ENCODE results near the gene AKR1B15. TPM values are rescaled to one million over a fixed set of nuclear protein-coding genes. Genes with fewer than 3 reads are reported as not detected.
"Not testable (repeated sequence)": the region's sequence is repeated elsewhere in the genome, so short reads cannot be mapped to it uniquely, and the experiment has no call there.

AKR1B15 gene
- total RNA-seq (2014; rRNA removed; shearing (Covaris generic)) = 0.57 and 1.6 TPM in 2 replicates

DNA sequence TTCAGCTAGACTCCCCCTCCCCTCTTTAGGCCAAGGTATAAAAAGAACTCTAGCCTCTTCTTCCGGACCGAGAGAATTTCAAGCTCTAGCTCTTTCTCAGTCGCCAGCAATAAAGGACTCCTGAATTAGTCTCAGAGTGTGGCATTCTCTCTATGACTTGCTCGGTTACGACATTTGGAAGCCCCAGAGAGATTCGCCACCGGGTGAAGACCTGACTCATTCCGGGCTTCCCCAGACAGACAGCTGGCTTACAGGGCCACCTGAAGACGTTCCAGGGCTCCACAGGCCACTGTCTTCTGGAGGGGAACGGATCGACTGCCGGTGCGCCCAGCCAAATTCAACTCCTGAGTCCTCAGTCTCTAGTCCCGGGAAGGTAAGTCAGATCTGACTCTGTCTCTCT lies at the start of gene AKR1B15:
Gene AKR1B15 (plus strand): TSS at position 234 of the 400 bp plus-strand sequence. CDS start 15,510 bp downstream, outside the sequence.
- peak; percentile 77 for DNase-seq (ENCODE audit: low read depth)

DNA sequence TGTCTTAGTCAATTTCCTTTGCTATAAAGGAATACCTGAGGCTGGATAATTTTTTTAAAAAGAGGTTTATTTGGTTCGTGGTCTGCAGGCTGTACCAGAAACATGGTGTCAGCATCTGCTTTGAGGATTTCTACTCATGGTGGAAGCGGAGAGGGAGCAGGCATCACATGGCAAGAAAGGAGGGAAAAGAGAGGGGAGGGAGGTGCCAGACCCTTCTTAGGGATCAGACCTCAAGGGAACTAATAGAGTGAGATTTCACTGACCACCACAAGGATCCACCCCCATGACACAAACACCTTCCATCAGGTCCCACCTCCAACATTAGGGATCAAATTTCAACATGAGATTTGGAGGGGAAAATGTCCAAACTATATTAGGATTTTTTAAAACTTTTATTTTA lies 48.5 kb upstream of the AKR1B15 start:
- no peak for DNase-seq (ENCODE audit: low read depth)

DNA sequence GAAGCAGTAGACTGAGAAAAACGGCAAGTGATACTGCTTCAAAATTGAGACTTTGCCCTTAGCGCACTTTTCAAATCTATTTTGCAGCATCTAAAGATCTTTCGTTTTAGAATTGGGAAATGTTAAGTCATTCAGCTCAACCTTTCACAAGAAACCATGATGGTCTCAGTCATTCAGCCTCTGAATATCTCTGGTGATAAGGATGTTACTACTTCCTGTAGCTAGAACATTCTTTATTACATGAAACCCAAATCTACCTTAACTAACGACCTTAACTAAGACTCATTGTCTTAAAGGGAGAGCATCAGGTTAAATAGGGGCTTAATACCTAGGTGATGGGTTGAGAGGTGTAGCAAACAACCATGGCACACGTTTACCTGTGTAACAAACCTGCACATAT lies 47.9 kb upstream of the AKR1B15 start:
- DNase-seq (ENCODE audit: low read depth) = no peak

DNA sequence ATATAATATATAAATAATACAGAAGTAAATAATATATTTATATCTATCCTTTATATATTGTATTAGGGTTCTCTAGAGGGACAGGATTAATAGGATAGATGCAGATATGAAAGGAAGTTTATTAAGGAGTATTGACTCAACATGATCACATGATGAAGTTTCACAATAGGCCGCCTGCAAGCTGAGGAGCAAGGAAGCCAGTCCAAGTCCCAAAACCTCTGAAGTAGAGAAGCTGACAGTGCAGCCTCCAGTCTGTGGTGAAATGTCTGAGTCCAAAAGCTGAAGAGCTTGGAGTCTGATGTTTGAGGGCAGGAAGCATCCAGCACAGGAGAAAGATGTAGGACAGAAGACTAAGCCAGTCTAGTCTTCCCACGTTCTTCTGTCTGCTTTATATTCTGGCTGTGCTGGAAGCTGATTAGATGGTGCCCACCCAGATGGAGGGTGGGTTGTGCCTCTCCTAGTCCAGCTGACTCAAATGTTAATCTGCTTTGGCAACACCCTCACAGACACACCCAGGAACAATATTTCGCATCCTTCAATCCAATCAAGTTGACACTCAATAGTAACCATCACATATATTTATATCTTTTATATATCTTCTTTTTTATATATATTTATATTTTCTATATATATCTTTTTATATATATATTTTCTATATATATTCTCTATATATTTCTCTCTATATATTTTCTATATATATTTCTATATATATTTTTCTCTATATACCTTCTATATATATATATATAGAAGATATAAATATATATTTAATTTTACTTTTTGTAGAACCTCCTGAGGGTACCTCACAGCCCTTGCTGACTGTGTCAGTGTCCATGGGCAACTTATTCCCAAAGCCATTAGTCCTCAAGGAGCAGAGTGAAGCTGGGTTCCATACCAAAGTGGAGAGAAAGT lies 46.2 kb upstream of the AKR1B15 start:
- DNase-seq (ENCODE audit: low read depth) = peak; percentile 60

DNA sequence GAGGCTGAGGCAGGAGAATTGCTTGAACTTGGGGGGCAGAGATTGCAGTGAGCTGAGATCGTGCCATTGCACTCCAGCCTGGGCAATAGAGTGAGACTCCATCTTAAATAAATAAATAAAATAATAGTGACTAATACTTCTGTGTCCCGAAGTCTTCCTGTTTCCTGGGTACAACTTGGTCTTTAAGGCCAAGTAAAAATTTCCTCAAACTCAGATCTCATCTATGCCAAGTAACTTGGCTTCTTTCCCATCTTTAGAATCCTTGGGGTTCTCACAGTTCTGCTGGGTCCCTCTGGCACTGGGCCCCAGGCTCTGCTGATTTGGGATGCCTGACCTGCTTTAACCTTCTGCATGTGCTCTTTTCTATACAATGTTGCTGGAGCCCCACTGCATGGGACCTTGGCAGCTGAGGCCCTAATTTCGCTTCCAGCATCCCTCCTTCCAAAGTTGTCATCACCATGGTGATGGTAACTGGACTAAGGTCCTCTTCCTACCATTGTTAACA lies 44.2 kb upstream of the AKR1B15 start:
- peak; percentile 74 for DNase-seq (ENCODE audit: low read depth)

- DNase-seq (ENCODE audit: low read depth) = no peak
Measured at GRCh38 chr7:134505856-134506255, 43.1 kb upstream of the AKR1B15 start.

- DNase-seq (ENCODE audit: low read depth) = no peak
Measured at GRCh38 chr7:134509010-134509409, 39.9 kb upstream of the AKR1B15 start.

DNA sequence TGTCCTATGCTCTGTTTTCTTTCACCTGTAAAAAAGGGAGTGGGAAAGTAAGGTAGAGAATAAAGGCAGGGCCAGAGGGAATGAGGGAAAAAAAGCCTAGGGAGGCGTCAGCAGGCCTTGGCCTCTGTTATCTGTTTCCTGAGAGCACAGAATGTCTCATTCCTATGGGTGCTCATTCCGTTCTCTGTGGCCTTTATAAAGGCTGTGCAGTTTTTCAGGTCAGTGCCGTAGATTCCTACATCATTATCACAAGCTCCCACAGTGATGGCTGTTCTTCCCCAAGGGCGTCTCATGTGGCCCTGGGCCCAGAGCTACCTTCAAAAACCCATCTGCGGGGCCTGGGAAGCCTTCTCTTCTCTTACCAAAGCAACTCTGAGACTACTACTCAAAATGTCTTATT lies 38.3 kb upstream of the AKR1B15 start:
- no peak for DNase-seq (ENCODE audit: low read depth)

- DNase-seq (ENCODE audit: low read depth) = peak; percentile 29
Measured at GRCh38 chr7:134512271-134512670, 36.6 kb upstream of the AKR1B15 start.

DNA sequence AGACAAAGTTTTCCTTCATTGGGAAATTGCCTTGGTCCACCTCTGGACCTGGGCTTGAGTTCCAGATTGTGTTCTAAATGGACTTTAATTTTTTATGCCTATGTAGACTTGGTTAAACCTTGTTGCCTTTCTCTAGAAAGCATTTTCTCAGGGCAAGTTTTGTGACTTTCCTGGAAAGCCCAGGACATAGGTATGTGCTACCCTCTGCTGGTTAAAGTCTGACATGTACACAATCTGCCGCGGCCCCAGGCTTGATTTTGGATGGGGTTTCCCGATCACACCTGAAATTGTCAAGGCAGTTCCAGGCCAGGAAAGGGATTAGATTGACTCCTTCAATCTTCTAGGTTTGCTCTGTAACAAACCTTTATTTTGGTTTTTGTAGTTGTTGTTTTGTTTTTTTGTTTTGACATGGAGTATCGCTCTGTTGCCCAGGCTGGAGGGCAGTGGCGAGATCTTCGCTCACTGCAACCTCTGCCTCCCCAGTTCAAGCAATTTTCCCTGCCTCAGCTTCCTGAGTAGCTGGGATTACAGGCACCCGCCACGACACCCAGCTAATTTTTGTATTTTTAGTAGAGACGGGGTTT lies 35.6 kb upstream of the AKR1B15 start:
- peak; percentile 73 for DNase-seq (ENCODE audit: low read depth)

DNA sequence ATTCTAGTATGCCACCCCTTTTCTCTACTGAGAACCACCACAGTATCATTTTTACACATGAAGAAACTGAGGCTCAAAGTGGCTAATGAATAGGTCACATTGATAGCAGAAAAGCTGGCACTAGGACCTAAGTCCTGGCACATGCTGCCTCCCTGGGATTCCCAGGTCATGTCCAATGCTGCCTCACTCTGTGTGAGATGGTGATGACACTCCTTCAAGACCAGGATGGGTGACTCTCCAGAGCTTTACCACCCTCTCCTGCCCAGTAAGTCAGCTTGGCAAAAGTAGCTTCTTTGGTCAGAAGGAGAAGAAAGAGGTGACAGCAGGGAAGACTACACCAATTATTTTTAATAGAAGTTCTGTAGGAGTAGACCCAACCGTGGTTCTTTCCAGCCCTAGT lies 34.8 kb upstream of the AKR1B15 start:
- DNase-seq (ENCODE audit: low read depth) = peak; percentile 27

DNA sequence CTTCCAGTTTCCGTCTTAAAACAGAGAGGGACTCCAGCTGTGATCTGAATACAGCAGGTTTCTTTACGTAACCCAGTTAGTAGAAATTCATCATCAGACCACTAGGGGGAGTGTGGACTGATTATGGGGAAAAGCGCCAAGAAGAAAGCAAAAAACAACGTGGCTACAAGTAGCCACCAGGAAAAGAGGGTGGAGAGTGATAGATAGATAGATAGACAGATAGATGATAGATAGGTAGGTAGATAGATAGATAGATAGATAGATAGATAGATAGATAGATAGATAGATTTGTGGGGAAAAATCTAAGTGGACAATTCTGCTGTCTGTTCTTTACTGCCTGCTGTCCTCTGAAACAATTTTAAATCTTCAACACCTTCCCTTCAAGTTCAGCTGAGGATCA lies 34.2 kb upstream of the AKR1B15 start:
- DNase-seq (ENCODE audit: low read depth) = peak; percentile 80

DNA sequence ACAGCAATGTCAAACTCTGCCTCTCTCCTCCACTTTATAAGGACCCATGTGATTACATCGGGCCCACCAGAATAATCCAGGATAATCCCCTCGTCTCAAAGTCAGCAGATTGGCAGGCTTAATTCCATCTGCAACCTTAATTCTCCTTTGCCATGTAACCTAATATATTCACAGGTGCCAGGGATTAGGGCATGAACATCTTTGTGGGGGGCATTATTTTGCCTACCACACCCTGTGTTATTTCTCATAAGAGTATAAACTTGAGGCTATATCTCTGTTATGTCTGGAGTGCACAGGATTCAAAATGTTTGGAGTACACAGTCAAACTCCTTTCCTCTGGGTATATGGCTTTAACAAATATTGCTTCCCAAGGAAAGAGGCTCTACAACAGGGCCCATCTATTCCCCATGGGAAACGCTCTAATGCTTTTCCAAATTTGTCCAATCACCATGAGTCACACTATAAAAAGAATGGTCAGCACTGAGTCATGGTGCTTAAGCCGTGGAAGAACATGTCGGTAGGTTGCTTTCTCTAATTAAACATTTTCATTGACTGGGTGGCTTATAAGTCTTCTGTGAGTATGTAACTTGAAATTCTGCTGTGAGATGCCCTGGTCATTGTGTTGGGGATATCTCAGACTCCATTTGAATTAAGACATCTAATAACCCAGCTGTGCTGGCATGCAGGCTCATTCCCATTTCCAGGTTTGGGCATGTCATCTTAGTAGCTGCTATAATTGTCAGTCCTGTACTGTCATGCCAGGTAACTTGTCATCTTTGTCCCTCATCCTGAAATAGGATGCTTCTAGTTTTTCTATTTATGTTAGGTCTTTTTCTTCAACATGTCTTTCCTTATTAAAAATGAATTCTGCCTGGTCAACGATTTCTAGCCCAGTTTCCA lies 33.1 kb upstream of the AKR1B15 start:
- DNase-seq (ENCODE audit: low read depth) = peak; percentile 97

DNA sequence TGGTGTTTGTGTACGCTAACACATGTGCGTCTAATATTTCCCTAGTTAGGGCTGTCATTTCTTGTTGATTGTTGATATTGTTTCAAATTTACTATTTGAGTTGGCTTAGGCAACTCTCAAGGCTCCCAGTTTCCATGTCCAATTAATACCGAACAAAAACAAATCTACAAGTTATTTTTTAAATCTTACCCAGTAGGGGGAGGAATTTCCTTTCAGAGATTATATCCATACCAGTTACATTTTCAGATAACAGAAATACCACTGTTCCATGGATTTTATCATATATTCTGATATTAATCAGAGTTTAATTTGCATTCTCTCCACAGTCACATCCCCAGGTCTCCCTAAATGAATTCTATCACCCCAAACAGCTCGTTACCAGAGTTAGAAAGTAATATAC lies 28.8 kb upstream of the AKR1B15 start:
- DNase-seq (ENCODE audit: low read depth) = no peak

DNA sequence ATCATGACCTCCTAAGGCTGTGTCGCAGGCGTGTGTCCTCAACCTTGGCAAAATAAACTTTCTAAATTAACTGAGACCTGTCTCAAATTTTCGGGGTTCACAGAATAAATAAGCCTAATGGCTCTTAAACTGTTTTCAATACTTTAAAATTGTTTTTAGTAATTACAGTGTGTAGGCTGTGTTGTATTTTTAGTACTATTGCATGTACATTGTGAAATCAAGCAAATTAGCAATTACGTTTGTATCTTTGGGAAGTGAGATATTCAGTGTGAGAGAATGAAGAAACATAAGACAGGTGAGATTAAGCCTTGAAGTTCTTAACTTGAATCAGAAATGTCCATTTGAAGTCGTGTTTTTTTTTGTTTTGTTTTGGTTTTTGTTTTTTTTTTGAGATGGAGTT lies 26.3 kb upstream of the AKR1B15 start:
- DNase-seq (ENCODE audit: low read depth) = no peak

GRCh38 chr7:134525449-134525848 lies 23.5 kb upstream of the AKR1B15 start:
- not testable (repeated sequence) for DNase-seq (ENCODE audit: low read depth)

GRCh38 chr7:134526552-134527248 lies 22.2 kb upstream of the AKR1B15 start:
- DNase-seq (ENCODE audit: low read depth) = not testable (repeated sequence)

DNA sequence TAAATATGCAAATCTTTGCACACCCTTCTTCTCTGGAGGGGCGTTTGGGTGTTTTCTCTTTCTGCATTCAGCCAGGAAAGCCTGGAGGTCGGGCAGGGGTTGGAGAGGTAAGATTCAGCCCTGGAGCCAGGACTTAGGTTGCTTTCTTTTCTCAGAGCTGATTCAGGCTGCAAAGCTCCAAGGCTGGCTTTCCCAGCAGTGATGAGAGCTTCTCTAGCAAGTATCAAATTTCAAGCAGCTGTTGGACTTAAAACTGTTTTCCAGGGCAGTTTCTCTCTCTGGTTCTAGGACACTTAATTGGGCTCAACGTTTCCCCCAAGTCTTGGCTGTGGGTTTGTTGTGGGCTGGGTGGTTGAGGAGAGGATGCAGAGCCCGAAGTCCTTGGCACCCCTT lies 20.9 kb upstream of the AKR1B15 start:
- DNase-seq (ENCODE audit: low read depth) = peak; percentile 80

DNA sequence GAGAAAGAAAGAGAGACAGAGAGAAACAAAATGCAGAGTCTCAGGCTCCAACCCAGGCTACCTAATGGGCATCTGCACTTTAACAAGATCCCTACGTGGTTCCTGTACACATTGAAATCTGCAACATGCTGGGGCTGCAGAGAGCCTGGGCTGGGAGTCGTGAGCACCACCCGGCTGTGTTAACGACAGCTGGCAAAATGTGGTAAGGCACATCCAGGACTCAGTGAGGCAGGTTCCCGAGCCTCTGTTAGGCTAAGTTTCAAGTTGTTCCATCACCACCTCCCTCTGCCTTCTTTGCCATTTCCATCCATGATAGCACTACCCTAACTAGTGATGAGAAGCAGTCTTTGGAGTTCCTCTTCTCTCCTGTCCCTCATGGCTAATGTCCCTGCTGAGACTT lies 20.2 kb upstream of the AKR1B15 start:
- DNase-seq (ENCODE audit: low read depth) = no peak

DNA sequence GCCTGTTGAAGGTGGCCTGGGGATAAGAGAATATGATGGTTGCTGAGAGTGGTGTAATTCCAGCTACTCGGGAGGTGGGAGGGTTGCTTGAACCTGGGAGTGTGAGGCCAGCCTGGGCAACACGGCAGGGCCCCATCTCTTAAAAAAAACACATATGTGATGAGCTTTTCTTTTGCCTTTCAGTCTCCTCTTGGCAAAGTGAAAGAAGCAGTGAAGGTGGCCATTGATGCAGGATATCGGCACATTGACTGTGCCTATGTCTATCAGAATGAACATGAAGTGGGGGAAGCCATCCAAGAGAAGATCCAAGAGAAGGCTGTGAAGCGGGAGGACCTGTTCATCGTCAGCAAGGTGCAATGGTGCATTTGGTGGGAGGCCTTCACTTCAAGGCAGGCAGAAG lies 18.4 kb upstream of the AKR1B15 start:
- no peak for DNase-seq (ENCODE audit: low read depth)
